Measurements from ENCODE around the gene MICU1.

DNA sequence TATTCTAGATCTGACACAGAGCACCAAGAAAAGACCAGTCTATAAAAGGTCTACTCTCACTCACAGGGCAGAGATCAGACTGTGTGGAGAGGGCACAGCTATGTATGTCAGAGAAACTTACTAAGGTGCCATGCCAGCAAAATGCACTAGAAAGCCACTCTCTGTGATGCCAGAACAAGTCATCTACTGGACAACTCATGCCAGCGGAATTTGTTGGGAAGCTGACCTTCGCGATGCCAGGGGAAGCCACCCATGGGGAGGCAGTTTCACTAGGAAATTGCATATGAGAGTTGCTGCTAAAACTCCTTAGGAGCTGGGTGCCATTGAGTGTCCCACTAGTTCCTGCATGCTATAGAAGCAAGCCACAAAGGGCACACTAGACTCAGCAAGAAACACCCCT lies 58.5 kb downstream of the MICU1 start:
- TF ChIP-seq, protein P1, sequence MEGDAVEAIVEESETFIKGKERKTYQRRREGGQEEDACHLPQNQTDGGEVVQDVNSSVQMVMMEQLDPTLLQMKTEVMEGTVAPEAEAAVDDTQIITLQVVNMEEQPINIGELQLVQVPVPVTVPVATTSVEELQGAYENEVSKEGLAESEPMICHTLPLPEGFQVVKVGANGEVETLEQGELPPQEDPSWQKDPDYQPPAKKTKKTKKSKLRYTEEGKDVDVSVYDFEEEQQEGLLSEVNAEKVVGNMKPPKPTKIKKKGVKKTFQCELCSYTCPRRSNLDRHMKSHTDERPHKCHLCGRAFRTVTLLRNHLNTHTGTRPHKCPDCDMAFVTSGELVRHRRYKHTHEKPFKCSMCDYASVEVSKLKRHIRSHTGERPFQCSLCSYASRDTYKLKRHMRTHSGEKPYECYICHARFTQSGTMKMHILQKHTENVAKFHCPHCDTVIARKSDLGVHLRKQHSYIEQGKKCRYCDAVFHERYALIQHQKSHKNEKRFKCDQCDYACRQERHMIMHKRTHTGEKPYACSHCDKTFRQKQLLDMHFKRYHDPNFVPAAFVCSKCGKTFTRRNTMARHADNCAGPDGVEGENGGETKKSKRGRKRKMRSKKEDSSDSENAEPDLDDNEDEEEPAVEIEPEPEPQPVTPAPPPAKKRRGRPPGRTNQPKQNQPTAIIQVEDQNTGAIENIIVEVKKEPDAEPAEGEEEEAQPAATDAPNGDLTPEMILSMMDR (IDR thresholded peaks at IDR 0.05; ENCODE audit: insufficient read depth, low read depth, low read length) = no peak
- TF ChIP-seq EZH2 (IDR thresholded peaks at IDR 0.05; ENCODE audit: insufficient read depth, low read length) = no peak

Data from astrocyte (in vitro differentiated cells and primary cell).